PFSK-1 (cell line): ENCODE results near the gene THRB.

Experiments used
- FOXP2 ChIP-seq: optimal IDR thresholded peaks from 2 replicates; pipeline ENCODE3; 2011; ENCODE audit warnings: borderline replicate concordance, control low read depth, inconsistent platforms; ENCODE audit not compliant: insufficient read depth; ENCODE audit errors: extremely low read length, extremely low read depth
- POLR2AphosphoS5 ChIP-seq: IDR thresholded peaks from 2 replicates; pipeline ENCODE4 v1.6.1; 2012; ENCODE audit warnings: low read depth, mild to moderate bottlenecking, control low read depth, low read length, moderate library complexity
- SIN3A ChIP-seq: IDR thresholded peaks from 2 replicates; pipeline ENCODE4 v1.6.1; 2012; ENCODE audit warnings: mild to moderate bottlenecking, low read length, moderate library complexity, borderline replicate concordance; ENCODE audit not compliant: insufficient read depth
- TAF1 ChIP-seq: IDR thresholded peaks from 2 replicates; pipeline ENCODE4 v1.6.1; 2012; ENCODE audit warnings: low read length, control low read depth, borderline replicate concordance; ENCODE audit not compliant: insufficient read depth
- TF ChIP-seq, protein P1 (sequence below), 2 experiments: IDR thresholded peaks; 2 replicates each; pipeline versions ENCODE4 v1.6.1 to v1.8.0; 2011 to 2012; ENCODE audit warnings: low read depth in 2 of 2, low read length in 2 of 2, control low read depth in 1 of 2, inconsistent platforms in 1 of 2, mild to moderate bottlenecking in 1 of 2, moderate library complexity in 1 of 2; ENCODE audit not compliant: insufficient read depth in 1 of 2

The THRB gene

DNA sequence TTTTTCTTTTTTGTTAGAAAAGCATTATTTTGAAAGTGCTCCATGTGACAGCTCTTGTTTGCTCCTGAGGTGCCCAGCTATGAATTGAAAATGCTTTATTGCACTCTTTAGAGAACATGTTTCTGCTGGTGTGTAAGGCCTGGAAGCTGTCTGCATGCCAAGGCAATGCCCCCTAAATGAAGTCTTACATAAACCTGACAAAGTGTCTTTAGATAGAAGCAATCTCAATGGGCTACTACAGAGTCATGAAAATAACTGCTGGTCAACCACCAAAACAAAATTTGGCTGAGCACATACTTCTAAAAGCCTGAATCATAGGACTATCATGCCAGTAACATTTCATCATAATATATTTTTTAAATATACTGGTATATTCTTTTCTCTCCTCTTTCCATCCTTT lies 178.7 kb downstream of the THRB start:
- TF ChIP-seq SIN3A (no peak), TAF1 (no peak), POLR2AphosphoS5 (no peak), FOXP2 (no peak)
- TF ChIP-seq, protein P1, sequence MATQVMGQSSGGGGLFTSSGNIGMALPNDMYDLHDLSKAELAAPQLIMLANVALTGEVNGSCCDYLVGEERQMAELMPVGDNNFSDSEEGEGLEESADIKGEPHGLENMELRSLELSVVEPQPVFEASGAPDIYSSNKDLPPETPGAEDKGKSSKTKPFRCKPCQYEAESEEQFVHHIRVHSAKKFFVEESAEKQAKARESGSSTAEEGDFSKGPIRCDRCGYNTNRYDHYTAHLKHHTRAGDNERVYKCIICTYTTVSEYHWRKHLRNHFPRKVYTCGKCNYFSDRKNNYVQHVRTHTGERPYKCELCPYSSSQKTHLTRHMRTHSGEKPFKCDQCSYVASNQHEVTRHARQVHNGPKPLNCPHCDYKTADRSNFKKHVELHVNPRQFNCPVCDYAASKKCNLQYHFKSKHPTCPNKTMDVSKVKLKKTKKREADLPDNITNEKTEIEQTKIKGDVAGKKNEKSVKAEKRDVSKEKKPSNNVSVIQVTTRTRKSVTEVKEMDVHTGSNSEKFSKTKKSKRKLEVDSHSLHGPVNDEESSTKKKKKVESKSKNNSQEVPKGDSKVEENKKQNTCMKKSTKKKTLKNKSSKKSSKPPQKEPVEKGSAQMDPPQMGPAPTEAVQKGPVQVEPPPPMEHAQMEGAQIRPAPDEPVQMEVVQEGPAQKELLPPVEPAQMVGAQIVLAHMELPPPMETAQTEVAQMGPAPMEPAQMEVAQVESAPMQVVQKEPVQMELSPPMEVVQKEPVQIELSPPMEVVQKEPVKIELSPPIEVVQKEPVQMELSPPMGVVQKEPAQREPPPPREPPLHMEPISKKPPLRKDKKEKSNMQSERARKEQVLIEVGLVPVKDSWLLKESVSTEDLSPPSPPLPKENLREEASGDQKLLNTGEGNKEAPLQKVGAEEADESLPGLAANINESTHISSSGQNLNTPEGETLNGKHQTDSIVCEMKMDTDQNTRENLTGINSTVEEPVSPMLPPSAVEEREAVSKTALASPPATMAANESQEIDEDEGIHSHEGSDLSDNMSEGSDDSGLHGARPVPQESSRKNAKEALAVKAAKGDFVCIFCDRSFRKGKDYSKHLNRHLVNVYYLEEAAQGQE (IDR thresholded peaks at IDR 0.05; ENCODE audit: insufficient read depth in 1 of 2, low read depth in 2 of 2, low read length in 2 of 2) = no peak

DNA sequence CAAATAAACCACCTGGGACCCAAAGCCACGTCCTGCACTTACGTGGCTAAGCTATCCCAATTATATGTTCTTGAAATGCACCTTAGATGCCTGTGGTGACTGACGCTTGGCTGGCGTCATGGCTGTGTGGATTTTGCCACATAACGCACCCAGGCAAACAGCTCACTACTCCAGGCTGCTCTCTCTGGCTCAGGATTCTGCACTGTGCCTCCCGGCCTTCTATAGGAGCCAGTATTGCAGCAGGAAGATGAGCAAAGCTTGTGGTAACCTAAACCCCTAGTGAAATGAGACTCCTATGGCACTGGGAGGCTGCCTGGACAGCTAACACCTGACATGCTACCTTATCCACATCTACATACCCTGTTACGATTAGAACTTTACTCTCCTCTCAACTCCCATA lies 179.3 kb downstream of the THRB start:
- TF ChIP-seq POLR2AphosphoS5 = no peak
- TF ChIP-seq FOXP2 = no peak
- TF ChIP-seq SIN3A = no peak
- TF ChIP-seq, protein P1 (IDR thresholded peaks at IDR 0.05; ENCODE audit: insufficient read depth in 1 of 2, low read depth in 2 of 2, low read length in 2 of 2) = no peak
- no peak for TF ChIP-seq TAF1

DNA sequence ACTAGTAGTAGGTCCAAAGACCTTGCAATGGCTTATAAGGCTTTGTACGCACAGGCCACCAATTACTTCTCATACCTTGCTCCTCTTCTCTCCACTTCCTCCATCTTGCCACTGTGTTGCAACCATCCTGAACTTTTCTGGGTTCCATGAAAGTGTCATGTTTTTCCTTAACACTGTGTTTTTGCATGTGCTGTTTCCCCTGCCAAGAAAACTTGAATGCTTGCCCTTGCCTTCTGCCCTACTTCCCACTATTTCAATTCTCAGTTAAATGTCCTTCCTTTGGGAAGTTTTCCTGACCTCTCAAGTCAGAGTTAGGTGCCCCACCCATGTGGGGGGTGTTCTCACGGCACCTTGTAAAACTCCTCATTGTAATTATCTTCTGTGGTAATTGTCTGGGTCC lies 182.8 kb downstream of the THRB start:
- no peak for TF ChIP-seq FOXP2
- no peak for TF ChIP-seq POLR2AphosphoS5
- TF ChIP-seq, protein P1 (IDR thresholded peaks at IDR 0.05; ENCODE audit: insufficient read depth in 1 of 2, low read depth in 2 of 2, low read length in 2 of 2) = no peak
- TF ChIP-seq TAF1 = no peak
- TF ChIP-seq SIN3A = no peak

DNA sequence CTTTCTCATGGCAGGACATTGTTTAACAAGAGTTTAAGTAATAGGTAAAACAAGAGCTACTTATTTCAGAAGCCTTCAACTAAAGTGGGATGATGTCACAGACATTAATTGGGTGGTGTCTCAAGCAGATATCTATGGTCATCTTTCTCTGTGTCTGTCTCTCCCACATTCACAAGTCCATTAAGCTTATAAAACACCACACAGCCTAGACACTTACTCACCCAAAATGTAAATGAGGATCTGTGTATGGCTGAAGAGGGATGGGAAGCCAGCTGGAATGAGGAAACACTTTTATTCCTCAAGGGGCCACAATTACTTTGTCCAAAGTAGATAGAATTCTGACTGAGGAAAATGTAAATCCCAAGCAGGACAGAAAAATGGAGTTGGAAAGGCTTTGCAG lies 183.8 kb downstream of the THRB start:
- TF ChIP-seq, protein P1 (IDR thresholded peaks at IDR 0.05; ENCODE audit: insufficient read depth in 1 of 2, low read depth in 2 of 2, low read length in 2 of 2) = no peak
- TF ChIP-seq POLR2AphosphoS5 (no peak), TAF1 (no peak), SIN3A (no peak), FOXP2 (no peak)

DNA sequence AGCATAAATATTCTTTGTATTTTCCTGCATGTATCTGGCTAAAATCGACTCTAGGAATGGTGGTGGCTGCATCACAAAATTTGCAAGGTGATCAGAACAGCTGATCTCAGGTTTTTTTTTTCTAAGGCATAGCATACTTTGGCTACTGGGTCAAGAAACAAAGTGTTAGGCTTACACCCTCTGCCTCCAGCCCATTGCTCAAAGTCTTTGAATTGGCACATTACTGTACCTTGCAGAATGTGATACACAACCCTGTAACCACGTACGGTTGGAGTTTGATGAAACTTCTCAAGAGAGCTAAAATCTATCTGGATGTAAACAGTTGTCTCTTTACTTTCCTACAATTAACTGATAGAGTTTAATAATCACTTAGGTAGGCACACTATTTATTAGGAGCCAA lies 188.1 kb downstream of the THRB start:
- TF ChIP-seq POLR2AphosphoS5 (no peak), SIN3A (no peak), TAF1 (no peak), FOXP2 (no peak)
- TF ChIP-seq, protein P1 (IDR thresholded peaks at IDR 0.05; ENCODE audit: insufficient read depth in 1 of 2, low read depth in 2 of 2, low read length in 2 of 2) = no peak
